WTC11 (cell line): Measurements from ENCODE around the gene GIGYF1. TPM values are rescaled to one million over a fixed set of nuclear protein-coding genes. Genes with fewer than 3 reads are reported as not detected.

Experiments used
- ATAC-seq: fragments of 200-7000 bp; cut with Tn5 transposase; 2 replicates; pipeline ENCODE4 v1.10.0; 2021; ENCODE audit warnings: mild to moderate bottlenecking, moderate library complexity
- CTCF ChIA-PET: fragments of 300-600 bp; sonication (Branson Sonifier 250); formaldehyde crosslinking; loops from one replicate; lab custom pipeline; 2021; ENCODE audit warnings: antibody characterized with exemption; lab: Charles Lee
- POLR2A ChIA-PET: fragments of 350-600 bp; sonication (Branson Sonifier 250); formaldehyde crosslinking; loops from one replicate; lab custom pipeline; 2021; ENCODE audit warnings: antibody characterized with exemption; lab: Charles Lee
- DNase-seq: peaks from one replicate; pipeline ENCODE4 v3.0.0; 2021; ENCODE audit warnings: low spot score
- H3K27ac Mint-ChIP-seq: 2 replicates; pipeline ENCODE4 v1.8.0; 2021; ENCODE audit warnings: mixed read lengths
- H3K27me3 Mint-ChIP-seq: 2 replicates; pipeline ENCODE4 v1.8.0; 2021; ENCODE audit warnings: low read depth, mild to moderate bottlenecking, moderate library complexity, mixed read lengths
- H3K36me3 Mint-ChIP-seq: 2 replicates; pipeline ENCODE4 v1.8.0; 2021; ENCODE audit warnings: mixed read lengths
- H3K4me1 Mint-ChIP-seq: 2 replicates; pipeline ENCODE4 v1.8.0; 2022; ENCODE audit warnings: mixed read lengths
- H3K4me3 Mint-ChIP-seq: 2 replicates; pipeline ENCODE4 v1.8.0; 2021; ENCODE audit warnings: mild to moderate bottlenecking, moderate library complexity, mixed read lengths
- H3K9me3 Mint-ChIP-seq: 2 replicates; pipeline ENCODE4 v1.8.0; 2021; ENCODE audit warnings: mixed read lengths
- E2F5 ChIP-seq: sonication (generic); formaldehyde crosslinking; IDR thresholded peaks from 2 replicates; pipeline ENCODE4 v1.8.1; 2022; ENCODE audit warnings: mild to moderate bottlenecking, moderate library complexity, missing genetic modification reagents
- EMX1 ChIP-seq: fragments of 250-450 bp; sonication (Bioruptor Pico); IDR thresholded peaks from 2 replicates; pipeline ENCODE4 v1.8.0; 2021; ENCODE audit warnings: mild to moderate bottlenecking
- ERG ChIP-seq: fragments of 250-450 bp; sonication (Bioruptor Pico); IDR thresholded peaks from 2 replicates; pipeline ENCODE4 v1.8.0; 2021; ENCODE audit warnings: mild to moderate bottlenecking
- FOXK1 ChIP-seq: sonication (generic); formaldehyde crosslinking; IDR thresholded peaks from 2 replicates; pipeline ENCODE4 v1.8.0; 2022; ENCODE audit warnings: mild to moderate bottlenecking, moderate library complexity, missing genetic modification reagents
- GABPB1 ChIP-seq: sonication (generic); formaldehyde crosslinking; IDR thresholded peaks from 2 replicates; pipeline ENCODE4 v1.8.1; 2023; ENCODE audit warnings: mild to moderate bottlenecking, missing genetic modification reagents
- IRF2 ChIP-seq: sonication (generic); formaldehyde crosslinking; IDR thresholded peaks from 2 replicates; pipeline ENCODE4 v1.8.0; 2022; ENCODE audit warnings: low read depth, missing genetic modification reagents, borderline replicate concordance
- MAX ChIP-seq: sonication (generic); formaldehyde crosslinking; IDR thresholded peaks from 2 replicates; pipeline ENCODE4 v1.8.0; 2022; ENCODE audit warnings: mild to moderate bottlenecking, missing genetic modification reagents
- SP1 ChIP-seq: sonication (generic); formaldehyde crosslinking; conservative IDR thresholded peaks from 2 replicates; pipeline ENCODE4 v1.8.1; 2022; ENCODE audit warnings: missing genetic modification reagents
- USF1 ChIP-seq: sonication (generic); formaldehyde crosslinking; IDR thresholded peaks from 2 replicates; pipeline ENCODE4 v1.8.0; 2022; ENCODE audit warnings: mild to moderate bottlenecking, missing genetic modification reagents
- ZNF121 ChIP-seq: sonication (generic); formaldehyde crosslinking; IDR thresholded peaks from 2 replicates; pipeline ENCODE4 v1.8.0; 2023; ENCODE audit warnings: missing genetic modification reagents
- ZNF138 ChIP-seq: sonication (generic); formaldehyde crosslinking; conservative IDR thresholded peaks from 2 replicates; pipeline ENCODE4 v1.8.1; 2022; ENCODE audit warnings: mild to moderate bottlenecking, moderate library complexity, missing genetic modification reagents
- ZNF263 ChIP-seq: sonication (generic); formaldehyde crosslinking; IDR thresholded peaks from 2 replicates; pipeline ENCODE4 v1.8.1; 2022; ENCODE audit warnings: low read depth, mild to moderate bottlenecking, moderate library complexity, missing genetic modification reagents
- ZNF532 ChIP-seq: fragments of 250-450 bp; sonication (Bioruptor Pico); IDR thresholded peaks from 2 replicates; pipeline ENCODE4 v1.9.0; 2021; ENCODE audit warnings: mild to moderate bottlenecking, borderline replicate concordance
- total RNA-seq: library from RNA; stranded (reverse); gene quantifications from 3 replicates; pipeline ENCODE4 v1.2.3, GENCODE V29; 2021

Gene GIGYF1
- total RNA-seq, 1 experiment from 2014 or later, result 130 TPM

- TF ChIP-seq ZNF532, result no peak
- no peak for TF ChIP-seq GABPB1 (CRISPR knock-in tag)
- TF ChIP-seq USF1 (CRISPR knock-in tag), result no peak
- no peak for TF ChIP-seq EMX1 (CRISPR knock-in tag)
- no peak for TF ChIP-seq ZNF138 (CRISPR knock-in tag)
- TF ChIP-seq ZNF121 (CRISPR knock-in tag), result no peak
- TF ChIP-seq E2F5 (CRISPR knock-in tag), result no peak
- no peak for TF ChIP-seq ERG (CRISPR knock-in tag)
- TF ChIP-seq FOXK1 (CRISPR knock-in tag), result no peak
- TF ChIP-seq IRF2 (CRISPR knock-in tag), result no peak
- TF ChIP-seq ZNF263 (CRISPR knock-in tag), result no peak
- no peak for TF ChIP-seq SP1 (CRISPR knock-in tag)
- TF ChIP-seq MAX, result no peak
These were observed 14.0 kb downstream of the GIGYF1 start (continued) for GRCh38 chr7:100679927-100680575.

GRCh38 chr7:100679129-100679926 lies 14.7 kb downstream of the GIGYF1 start:
- ChIA-PET POLR2A (interaction anchor here (1.1 to 2.0 kb wide), 3 partner anchors 26 to 67 kb away, joined by 3 to 9 read pairs (median 3); partner anchors contain the start of genes MOSPD3 and POP7), CTCF (interaction anchor here (0.8 to 2.9 kb wide), 8 partner anchors 11 to 67 kb away, joined by 3 to 15 read pairs (median 5); partner anchors contain the start of genes MOSPD3 and POP7)
- Mint-ChIP-seq H3K27me3 (no peaks in the 10 kb centered on the region), H3K4me3 (no peak overlapping the region), H3K4me1 (peaks cover 11% of the 10 kb centered on the region), H3K27ac (peak overlapping the region; percentile 91), H3K9me3 (no peaks in the 10 kb centered on the region), H3K36me3 (peaks cover 18% of the 10 kb centered on the region)
- DNase-seq, result no peak
- TF ChIP-seq MAX (no peak), ZNF263 (CRISPR knock-in tag) (no peak)
- no peak for ATAC-seq
